Activated naive CD8-positive, alpha-beta T cell treated with anti-CD3 and anti-CD28 coated beads, Interleukin-2, amount 50 U/mL, for 24 hours (primary cell): ENCODE data around the gene KIF11.

ENCODE experiments used
- ATAC-seq: fragments of 150-1000 bp; cut with Tn5 transposase; one replicate; pipeline ENCODE4 v1.10.0; 2021
- DNase-seq: peaks from one replicate; pipeline ENCODE4 v3.0.0; 2021
- H3K27ac Mint-ChIP-seq: one replicate; pipeline ENCODE4 v1.8.0; 2021; ENCODE audit warnings: mild to moderate bottlenecking, mixed read lengths
- H3K27me3 Mint-ChIP-seq: one replicate; pipeline ENCODE4 v1.8.0; 2021; ENCODE audit warnings: mixed read lengths
- H3K36me3 Mint-ChIP-seq: one replicate; pipeline ENCODE4 v1.8.0; 2021; ENCODE audit warnings: low read depth, mixed read lengths
- H3K4me1 Mint-ChIP-seq: one replicate; pipeline ENCODE4 v1.8.0; 2021; ENCODE audit warnings: mixed read lengths
- H3K4me3 Mint-ChIP-seq: one replicate; pipeline ENCODE4 v1.8.0; 2021; ENCODE audit warnings: mild to moderate bottlenecking, moderate library complexity, mixed read lengths
- H3K9me3 Mint-ChIP-seq: one replicate; pipeline ENCODE4 v1.8.0; 2021; ENCODE audit warnings: mixed read lengths

The KIF11 gene

DNA sequence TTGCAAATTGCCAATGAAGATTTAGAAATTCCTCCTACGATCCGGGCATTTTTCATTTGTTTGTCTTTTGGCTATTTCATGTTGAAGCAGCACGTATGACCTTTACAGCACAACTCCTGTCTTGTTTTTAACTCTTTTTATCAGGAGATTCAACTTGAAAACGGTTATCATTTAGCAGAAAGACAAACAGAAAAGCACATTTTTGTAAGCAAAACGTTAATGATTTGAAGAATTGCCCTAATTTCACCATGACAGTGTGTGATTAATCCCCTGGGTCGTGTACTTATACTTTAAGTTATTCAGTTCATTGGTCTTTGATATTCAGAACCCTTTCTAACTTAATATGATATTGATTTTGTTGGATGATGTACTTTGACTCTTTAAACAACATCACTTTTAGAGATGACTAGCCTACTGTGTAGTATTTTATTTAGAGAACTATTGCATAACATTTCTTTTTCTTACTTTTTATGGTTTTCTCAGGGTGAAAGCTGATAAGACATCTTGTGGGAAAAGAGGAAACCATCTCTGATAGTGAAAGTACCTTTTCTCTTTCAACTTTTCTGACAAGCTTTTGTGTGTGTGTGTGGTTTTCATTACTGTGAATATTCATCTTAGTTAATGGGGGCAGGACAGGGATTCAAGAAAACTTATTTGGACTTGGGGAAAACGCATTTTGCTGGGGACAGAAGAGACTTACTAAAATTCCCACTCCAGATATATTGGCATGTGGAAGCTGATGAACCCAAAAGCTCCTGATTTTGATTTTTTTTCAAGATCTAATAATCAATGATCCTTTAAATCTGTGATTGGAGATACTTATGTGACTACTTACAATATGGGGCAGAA, 105.0 kb downstream of the KIF11 start:
- no peak overlapping the region for H3K27ac Mint-ChIP-seq
- peak overlapping the region; percentile 16 for H3K4me3 Mint-ChIP-seq

DNA sequence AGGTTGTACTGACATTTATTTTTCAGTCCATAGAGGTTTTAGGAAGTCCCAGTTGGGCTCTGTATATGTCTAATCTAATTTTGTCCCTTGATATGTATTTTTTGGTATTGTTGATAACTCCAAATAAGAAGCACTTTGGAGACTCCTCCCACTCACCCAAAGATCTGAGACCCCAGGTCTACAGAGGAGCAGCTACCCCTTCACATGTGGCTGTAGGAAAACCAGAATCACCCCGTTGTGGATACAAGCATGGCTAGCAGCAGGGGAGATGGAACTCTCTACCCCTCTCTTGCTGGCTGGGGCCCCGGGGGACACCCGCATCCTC, 106.2 kb downstream of the KIF11 start:
- Mint-ChIP-seq H3K27me3 (peaks cover 58% of the 10 kb centered on the region), H3K27ac (peak overlapping the region; percentile 59)

More for the DNA sequence above, 105.0 kb downstream of the KIF11 start:
- H3K9me3 Mint-ChIP-seq, result no peaks in the 10 kb centered on the region
- DNase-seq, result no peak
- no peaks in the 10 kb centered on the region for H3K36me3 Mint-ChIP-seq
- peaks cover 30% of the 10 kb centered on the region for H3K4me1 Mint-ChIP-seq
- peaks cover 64% of the 10 kb centered on the region for H3K27me3 Mint-ChIP-seq
- ATAC-seq, result no peak

GRCh38 chr10:92699518-92700381, 106.8 kb downstream of the KIF11 start:
- H3K36me3 Mint-ChIP-seq, result no peaks in the 10 kb centered on the region
- DNase-seq (peak; percentile 47), ATAC-seq (peak; percentile 78)
- peaks cover 31% of the 10 kb centered on the region for H3K4me1 Mint-ChIP-seq
- peak overlapping the region; percentile 84 for H3K4me3 Mint-ChIP-seq
- H3K27ac Mint-ChIP-seq, result peak overlapping the region; percentile 59
- peaks cover 56% of the 10 kb centered on the region for H3K27me3 Mint-ChIP-seq
- H3K9me3 Mint-ChIP-seq, result no peaks in the 10 kb centered on the region

More for the DNA sequence above, 106.2 kb downstream of the KIF11 start:
- DNase-seq (no peak), ATAC-seq (no peak)
- H3K36me3 Mint-ChIP-seq, result no peaks in the 10 kb centered on the region
- peak overlapping the region; percentile 84 for H3K4me3 Mint-ChIP-seq
- no peaks in the 10 kb centered on the region for H3K9me3 Mint-ChIP-seq
- peaks cover 31% of the 10 kb centered on the region for H3K4me1 Mint-ChIP-seq

DNA sequence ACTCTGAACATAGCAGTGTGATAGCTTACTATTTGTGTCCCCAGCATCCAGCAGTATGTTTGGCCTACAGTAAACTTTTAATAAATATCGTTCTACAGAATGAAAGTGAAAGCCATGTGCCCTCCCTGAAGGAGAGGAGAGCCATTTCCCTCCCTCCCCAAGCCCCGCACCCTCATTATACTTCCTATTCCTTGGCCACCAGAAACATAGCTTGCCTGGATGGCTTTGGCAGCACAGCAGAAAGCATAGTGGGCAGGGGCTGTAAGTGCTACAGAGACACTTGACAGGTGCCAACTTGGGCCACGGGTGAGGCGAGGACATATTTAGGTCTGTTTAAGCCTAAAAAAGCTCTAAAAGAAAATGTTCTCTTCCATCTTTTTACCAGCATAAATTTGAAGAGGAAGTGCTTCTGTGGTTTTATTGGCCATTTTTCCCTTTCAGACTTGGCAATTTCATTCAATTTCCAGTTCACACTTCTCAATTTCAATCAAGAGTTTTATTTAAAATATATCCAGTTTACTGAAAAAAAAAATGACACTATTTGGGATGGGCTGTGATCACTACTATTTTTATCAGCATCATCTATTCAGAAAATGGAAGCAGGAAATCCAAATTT, 109.5 kb downstream of the KIF11 start:
- no peak for ATAC-seq
- peaks cover 49% of the 10 kb centered on the region for H3K27me3 Mint-ChIP-seq
- H3K4me1 Mint-ChIP-seq, result peaks cover 30% of the 10 kb centered on the region

More for the DNA sequence above, 109.5 kb downstream of the KIF11 start:
- H3K4me3 Mint-ChIP-seq, result no peak overlapping the region
- no peak overlapping the region for H3K27ac Mint-ChIP-seq
- no peaks in the 10 kb centered on the region for H3K9me3 Mint-ChIP-seq
- no peak for DNase-seq
- H3K36me3 Mint-ChIP-seq, result no peaks in the 10 kb centered on the region
